ENCODE measurements around the gene ZMYND8.
"Not testable (repeated sequence)": the region's sequence is repeated elsewhere in the genome, so short reads cannot be mapped to it uniquely, and the experiment has no call there.

Gene ZMYND8

DNA sequence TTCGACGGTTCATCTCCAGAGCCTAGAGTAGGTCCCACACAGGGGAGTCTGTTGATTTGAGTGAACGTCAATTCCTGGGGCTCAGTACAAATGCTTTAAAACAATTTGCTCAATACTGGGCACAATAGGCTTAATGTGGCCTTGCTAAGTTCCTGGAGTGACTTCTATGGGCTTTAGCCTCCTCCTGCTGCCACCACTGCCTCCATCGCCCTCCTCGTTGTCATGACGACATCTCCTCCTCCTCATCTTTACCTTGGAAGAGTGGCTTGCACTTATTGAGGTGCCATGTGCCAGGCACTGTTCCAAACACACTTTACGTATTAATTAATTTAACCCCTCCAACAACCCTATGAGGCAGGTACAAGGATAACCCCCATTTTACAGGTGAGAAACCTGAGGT is 11.8 kb upstream of the ZMYND8 start:
- no peak for DNase-seq (ENCODE audit: low read depth, low spot score)
- Histone ChIP-seq H3K4me3 (ENCODE audit: insufficient read length, low read depth) (peak overlapping the region; percentile 81), H3K9me3 (ENCODE audit: insufficient read depth, low read length) (peaks cover 7% of the 10 kb centered on the region; the same call in 1 of the 2 replicates), H3K4me1 (ENCODE audit: insufficient read depth, insufficient read length) (peaks cover 13% of the 10 kb centered on the region), H3K9ac (ENCODE audit: insufficient read length, low read depth) (peak overlapping the region; percentile 89), H3K27me3 (ENCODE audit: insufficient read depth, insufficient read length) (no peaks in the 10 kb centered on the region), H3K36me3 (ENCODE audit: insufficient read depth, insufficient read length, low read length) (no peaks in the 10 kb centered on the region)
- TF ChIP-seq YY1 (IDR thresholded peaks at IDR 0.05; ENCODE audit: insufficient read depth, insufficient read length) (no peak), ZNF274 (IDR thresholded peaks at IDR 0.05; ENCODE audit: low read depth, low read length) (no peak)

DNA sequence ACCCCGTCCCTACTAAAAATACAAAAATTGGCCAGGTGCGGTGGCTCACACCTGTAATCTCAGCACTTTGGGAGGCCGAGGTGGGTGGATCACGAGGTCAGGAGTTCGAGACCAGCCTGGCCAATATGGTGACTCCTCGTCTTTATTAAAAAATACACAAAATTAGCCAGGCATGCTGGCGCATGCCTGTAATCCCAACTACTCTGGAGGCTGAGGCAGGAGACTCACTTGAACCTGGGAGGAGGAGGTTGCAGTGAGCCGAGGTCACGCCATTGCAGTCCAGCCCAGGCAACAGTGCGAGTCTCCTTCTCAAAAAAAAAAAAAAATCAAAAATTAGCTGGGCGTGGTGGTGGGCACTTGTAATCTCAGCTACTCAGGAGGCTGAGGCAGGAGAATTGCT is 9.8 kb upstream of the ZMYND8 start:
- not testable (repeated sequence) for H3K9ac ChIP-seq (ENCODE audit: insufficient read length, low read depth); H3K4me3 ChIP-seq (ENCODE audit: insufficient read length, low read depth); H3K27me3 ChIP-seq (ENCODE audit: insufficient read depth, insufficient read length); H3K9me3 ChIP-seq (ENCODE audit: insufficient read depth, low read length); DNase-seq (ENCODE audit: low read depth, low spot score); H3K36me3 ChIP-seq (ENCODE audit: insufficient read depth, insufficient read length, low read length)
- peaks cover 11% of the 10 kb centered on the region for H3K4me1 ChIP-seq (ENCODE audit: insufficient read depth, insufficient read length)

DNA sequence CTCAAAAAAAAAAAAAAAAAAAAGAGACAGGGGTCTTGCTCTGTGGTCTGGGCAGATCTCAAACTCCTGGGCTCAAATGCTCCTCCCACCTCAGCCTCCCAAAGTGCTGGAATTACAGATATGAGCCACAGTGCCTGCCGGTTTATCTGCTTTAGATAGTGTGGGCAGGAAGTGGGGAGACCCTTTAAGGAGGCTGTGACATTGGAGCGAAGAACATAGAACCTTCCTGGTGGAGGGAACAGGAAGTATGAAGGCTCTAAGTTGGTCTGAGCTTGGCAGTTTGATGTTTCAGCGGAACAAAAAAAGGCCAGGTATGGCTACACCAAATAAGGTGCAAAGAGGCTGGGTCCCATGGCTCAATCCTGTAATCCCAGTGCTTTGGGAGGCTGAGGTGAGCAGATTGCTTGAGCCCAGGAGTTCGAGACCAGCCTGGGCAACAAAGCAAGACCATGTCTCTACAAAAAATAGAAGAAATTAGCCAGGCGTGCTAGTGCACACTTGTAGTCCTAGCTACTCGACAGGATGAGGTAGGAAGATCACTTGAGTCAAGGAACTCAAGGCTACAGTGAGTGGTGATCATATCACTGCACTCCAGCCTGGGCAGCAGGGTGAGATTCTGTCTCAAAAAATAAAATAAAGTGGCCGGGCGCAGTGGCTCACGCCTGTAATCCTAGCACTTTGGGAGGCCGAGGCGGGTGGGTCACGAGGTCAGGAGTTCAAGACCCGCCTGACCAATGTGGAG is 8.7 kb upstream of the ZMYND8 start:
- no peaks in the 10 kb centered on the region for H3K36me3 ChIP-seq (ENCODE audit: insufficient read depth, insufficient read length, low read length)
- H3K9ac ChIP-seq (ENCODE audit: insufficient read length, low read depth), result no peak overlapping the region
- no peak for TF ChIP-seq YY1 (IDR thresholded peaks at IDR 0.05; ENCODE audit: insufficient read depth, insufficient read length)
- no peak for TF ChIP-seq SUZ12 (IDR thresholded peaks at IDR 0.05; ENCODE audit: extremely low read depth, insufficient read depth, insufficient read length)
- TF ChIP-seq ZNF274 (IDR thresholded peaks at IDR 0.05; ENCODE audit: low read depth, low read length), result no peak
- peaks cover 4% of the 10 kb centered on the region; the same call in 1 of the 2 replicates for H3K9me3 ChIP-seq (ENCODE audit: insufficient read depth, low read length)
- H3K4me3 ChIP-seq (ENCODE audit: insufficient read length, low read depth), result no peak overlapping the region
- no peak for DNase-seq (ENCODE audit: low read depth, low spot score)
- H3K4me1 ChIP-seq (ENCODE audit: insufficient read depth, insufficient read length), result peaks cover 14% of the 10 kb centered on the region
- no peaks in the 10 kb centered on the region for H3K27me3 ChIP-seq (ENCODE audit: insufficient read depth, insufficient read length)

DNA sequence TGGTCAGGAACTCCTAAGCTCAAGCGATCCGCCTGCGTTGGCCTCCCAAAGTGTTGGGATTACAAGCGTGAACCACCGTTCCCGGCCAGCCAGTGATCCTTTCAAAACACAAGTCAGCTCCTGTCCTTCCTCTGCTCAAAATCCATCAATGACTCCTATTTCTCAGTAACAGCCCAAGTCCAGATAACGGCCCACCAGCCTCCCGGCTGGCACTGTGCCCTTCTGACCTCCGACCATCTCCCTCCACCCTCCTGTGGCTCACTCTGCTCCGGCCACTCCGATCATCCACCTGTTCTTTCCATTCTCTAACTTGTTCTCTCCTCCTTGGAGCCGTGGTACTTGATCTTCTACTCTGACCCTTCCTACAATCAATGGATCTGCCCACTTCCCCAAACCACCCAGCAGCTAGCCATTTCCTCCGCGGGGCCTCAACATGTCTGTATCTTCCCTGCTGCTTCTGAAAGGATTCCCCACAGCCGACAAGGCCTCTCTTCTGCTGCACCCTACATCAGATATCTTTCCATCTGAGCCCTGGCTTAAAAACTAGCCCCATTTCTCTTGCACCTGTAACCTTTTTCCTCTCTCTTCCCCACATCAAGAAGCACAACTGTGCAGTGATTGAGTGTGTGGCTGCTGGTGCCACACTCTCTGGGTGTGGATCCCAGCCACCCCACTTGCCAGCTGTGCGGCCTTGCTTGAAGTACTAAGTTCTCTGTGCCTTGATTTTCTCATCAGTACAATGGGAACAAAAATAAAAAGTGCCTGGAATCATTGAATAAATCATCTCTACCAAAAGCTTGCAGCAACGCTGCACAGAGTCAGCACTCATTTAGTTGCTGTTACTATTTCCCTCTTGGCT is 6.1 kb upstream of the ZMYND8 start:
- TF ChIP-seq YY1 (IDR thresholded peaks at IDR 0.05; ENCODE audit: insufficient read depth, insufficient read length) (no peak), SUZ12 (IDR thresholded peaks at IDR 0.05; ENCODE audit: extremely low read depth, insufficient read depth, insufficient read length) (no peak), ZNF274 (IDR thresholded peaks at IDR 0.05; ENCODE audit: low read depth, low read length) (no peak)
- Histone ChIP-seq H3K9ac (ENCODE audit: insufficient read length, low read depth) (no peak overlapping the region), H3K9me3 (ENCODE audit: insufficient read depth, low read length) (no peaks in the 10 kb centered on the region), H3K36me3 (ENCODE audit: insufficient read depth, insufficient read length, low read length) (peaks cover 3% of the 10 kb centered on the region), H3K4me1 (ENCODE audit: insufficient read depth, insufficient read length) (peaks cover 25% of the 10 kb centered on the region), H3K4me3 (ENCODE audit: insufficient read length, low read depth) (no peak overlapping the region), H3K27me3 (ENCODE audit: insufficient read depth, insufficient read length) (no peaks in the 10 kb centered on the region)
- DNase-seq (ENCODE audit: low read depth, low spot score), result no peak

DNA sequence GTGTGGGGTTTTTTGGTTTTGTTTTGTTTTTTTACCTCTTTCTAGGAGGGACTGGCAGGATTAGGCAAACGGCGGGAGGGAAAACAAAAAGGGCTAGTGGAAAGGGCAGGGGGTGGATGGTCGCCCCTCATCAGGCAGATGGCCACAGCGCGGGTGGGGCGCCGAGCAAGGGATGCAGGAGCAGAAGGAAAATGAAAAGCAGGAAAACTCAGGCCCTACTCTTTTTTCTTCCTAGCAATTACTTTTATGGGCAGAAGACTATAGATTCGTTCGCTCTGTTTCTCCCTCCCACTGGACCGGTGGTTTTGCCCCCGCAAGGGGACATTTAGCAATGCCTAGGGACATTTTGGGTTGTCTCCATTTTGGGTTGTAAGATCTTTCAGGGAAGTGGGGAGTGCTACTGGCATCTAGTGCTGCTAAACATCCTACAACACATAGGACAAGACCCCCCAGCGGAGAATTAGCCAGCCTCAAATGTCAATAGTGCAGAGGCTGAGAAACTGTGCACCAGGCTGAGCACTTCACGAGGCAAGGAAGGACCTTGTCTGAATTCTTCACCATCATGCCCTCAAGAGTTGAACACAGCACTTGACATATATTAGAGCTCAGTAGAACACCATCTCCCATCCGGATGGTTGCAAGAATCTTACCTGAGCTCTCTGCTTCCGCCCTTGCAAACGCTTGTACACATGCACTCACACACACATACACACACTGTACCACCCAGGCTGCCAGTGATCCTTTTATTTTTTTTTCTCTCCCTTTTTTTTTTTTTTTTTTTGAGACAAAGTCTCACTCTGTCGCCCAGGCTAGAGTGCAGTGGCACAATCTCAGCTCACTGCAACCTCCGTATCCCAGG is 4.8 kb upstream of the ZMYND8 start:
- Histone ChIP-seq H3K36me3 (ENCODE audit: insufficient read depth, insufficient read length, low read length) (peaks cover 3% of the 10 kb centered on the region), H3K27me3 (ENCODE audit: insufficient read depth, insufficient read length) (no peaks in the 10 kb centered on the region), H3K4me1 (ENCODE audit: insufficient read depth, insufficient read length) (peaks cover 24% of the 10 kb centered on the region), H3K9me3 (ENCODE audit: insufficient read depth, low read length) (no peaks in the 10 kb centered on the region), H3K4me3 (ENCODE audit: insufficient read length, low read depth) (no peak overlapping the region), H3K9ac (ENCODE audit: insufficient read length, low read depth) (peak overlapping the region; percentile 61)
- DNase-seq (ENCODE audit: low read depth, low spot score), result no peak
- no peak for TF ChIP-seq SUZ12 (IDR thresholded peaks at IDR 0.05; ENCODE audit: extremely low read depth, insufficient read depth, insufficient read length)
- no peak for TF ChIP-seq YY1 (IDR thresholded peaks at IDR 0.05; ENCODE audit: insufficient read depth, insufficient read length)
- TF ChIP-seq ZNF274 (IDR thresholded peaks at IDR 0.05; ENCODE audit: low read depth, low read length), result no peak

DNA sequence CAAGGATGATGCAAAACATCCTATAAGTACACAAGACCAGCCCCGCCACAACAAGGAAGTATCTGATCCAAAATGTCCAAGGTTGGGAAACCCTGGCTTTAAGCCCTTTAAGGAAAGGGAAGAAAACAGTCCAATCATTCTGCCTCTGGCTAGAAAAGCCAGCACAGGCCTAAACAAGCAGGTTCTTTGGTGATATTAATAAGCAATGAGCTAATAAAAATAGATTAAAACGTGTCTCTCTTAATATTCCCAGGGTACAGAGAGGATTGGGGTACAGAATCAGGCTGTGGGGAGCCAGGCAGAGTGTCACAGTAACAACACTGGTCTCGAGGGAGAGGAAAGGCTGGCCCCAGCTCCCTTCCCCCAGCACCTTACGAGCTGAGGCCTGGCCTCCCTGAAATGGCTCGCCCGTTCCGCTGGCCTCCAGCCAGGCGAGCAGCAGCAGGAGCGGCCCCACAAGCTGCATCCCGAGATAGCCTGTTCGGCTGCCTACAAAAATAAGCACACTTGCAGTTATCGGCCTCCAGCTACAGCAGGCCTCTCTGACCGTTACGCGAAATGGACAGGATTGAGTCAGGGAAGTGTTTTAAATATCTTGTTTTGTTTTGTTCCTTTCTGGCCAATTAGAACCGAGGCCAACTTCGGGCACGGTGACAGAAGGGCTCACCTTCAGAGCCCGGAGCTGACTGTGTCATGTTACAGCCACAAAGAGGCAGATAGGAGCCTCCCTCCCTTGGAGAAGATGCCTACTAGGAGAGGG is 4.0 kb upstream of the ZMYND8 start:
- peaks cover 24% of the 10 kb centered on the region for H3K4me1 ChIP-seq (ENCODE audit: insufficient read depth, insufficient read length)
- H3K9me3 ChIP-seq (ENCODE audit: insufficient read depth, low read length), result no peaks in the 10 kb centered on the region
- H3K4me3 ChIP-seq (ENCODE audit: insufficient read length, low read depth), result peak overlapping the region; percentile 22
- peak; percentile 72 for DNase-seq (ENCODE audit: low read depth, low spot score)
- H3K9ac ChIP-seq (ENCODE audit: insufficient read length, low read depth), result peak overlapping the region; percentile 81
- TF ChIP-seq YY1 (IDR thresholded peaks at IDR 0.05; ENCODE audit: insufficient read depth, insufficient read length), result no peak
- TF ChIP-seq SUZ12 (IDR thresholded peaks at IDR 0.05; ENCODE audit: extremely low read depth, insufficient read depth, insufficient read length), result no peak
- TF ChIP-seq ZNF274 (IDR thresholded peaks at IDR 0.05; ENCODE audit: low read depth, low read length), result no peak
- peaks cover 3% of the 10 kb centered on the region for H3K36me3 ChIP-seq (ENCODE audit: insufficient read depth, insufficient read length, low read length)
- H3K27me3 ChIP-seq (ENCODE audit: insufficient read depth, insufficient read length), result no peaks in the 10 kb centered on the region

Data from NT2/D1 (cell line).